A549 (cell line): ENCODE results near the gene MEGF8.

ENCODE experiments used
- CTCF ChIP-seq: fragments of >200 bp; sonication (Bioruptor Twin); formaldehyde crosslinking; IDR thresholded peaks from 3 replicates; pipeline ENCODE4 v1.5.1; 2016
- ESRRA ChIP-seq: fragments of 150-350 bp; IDR thresholded peaks from 2 replicates; pipeline ENCODE4 v1.6.1; 2014; ENCODE audit warnings: mild to moderate bottlenecking, low read length, borderline replicate concordance
- HOXB13 ChIP-seq: fragments of 250-450 bp; sonication (Bioruptor Pico); IDR thresholded peaks from 2 replicates; pipeline ENCODE4 v1.5.0; 2020; ENCODE audit warnings: low read depth, mild to moderate bottlenecking, moderate library complexity
- POLR2A ChIP-seq: IDR thresholded peaks from 2 replicates; pipeline ENCODE4 v1.6.1; 2012; ENCODE audit warnings: mild to moderate bottlenecking, low read length
- POLR2AphosphoS2 ChIP-seq: conservative IDR thresholded peaks from 2 replicates; pipeline ENCODE4 v1.6.1; 2012; ENCODE audit warnings: low read length, improper control_type of control experiment, inconsistent platforms
- RAD21 ChIP-seq, 2 experiments: fragments of >200 bp in 1 of 2; sonication (Bioruptor Twin) in 1 of 2; formaldehyde crosslinking in 1 of 2; IDR thresholded peaks in 1 of 2; conservative IDR thresholded peaks in 1 of 2; 2 replicates in 1 of 2; 3 replicates in 1 of 2; pipeline ENCODE4 v1.6.1; 2012 to 2018; ENCODE audit warnings: inconsistent platforms in 1 of 2
- RNF2 ChIP-seq: fragments of 200-600 bp; sonication (generic); IDR thresholded peaks from 2 replicates; pipeline ENCODE4 v1.6.1; 2016; ENCODE audit warnings: low read depth, mild to moderate bottlenecking, antibody characterized with exemption, moderate library complexity, borderline replicate concordance
- ZFP36 ChIP-seq: fragments of 450-650 bp; IDR thresholded peaks from 2 replicates; pipeline ENCODE4 v1.6.1; 2014; ENCODE audit warnings: borderline replicate concordance; ENCODE audit not compliant: partially characterized antibody

- TF ChIP-seq CTCF (no peak), POLR2A (no peak), HOXB13 (no peak), POLR2AphosphoS2 (no peak), ESRRA (no peak), RAD21 (conservative IDR thresholded peaks at IDR 0.05 in 1 of 2, IDR thresholded peaks at IDR 0.05 in 1 of 2) (no peak), ZFP36 (no peak), RNF2 (no peak)
Measured at GRCh38 chr19:42323473-42323851, 2.0 kb upstream of the MEGF8 start.
